A673 (cell line): ENCODE results near the gene CRB1. TPM values are rescaled to one million over a fixed set of nuclear protein-coding genes. Genes with fewer than 3 reads are reported as not detected.

Experiments used
- BruUV-seq: library from RNA; stranded (reverse); fragments of 400-500 nt; replicated peaks from 2 replicates; lab custom pipeline; 2021; lab: Mats Ljungman, UMichigan
- CTCF ChIA-PET: fragments of 300-600 bp; sonication (Branson Sonifier 250); formaldehyde crosslinking; loops from one replicate; lab custom pipeline; 2022; ENCODE audit warnings: antibody characterized with exemption; lab: Charles Lee
- POLR2A ChIA-PET: fragments of 300-600 bp; sonication (Branson Sonifier 250); formaldehyde crosslinking; loops from one replicate; lab custom pipeline; 2022; ENCODE audit warnings: antibody characterized with exemption; ENCODE audit not compliant: low non-redundant PET; lab: Charles Lee
- DNase-seq: peaks from one replicate; pipeline ENCODE4 v3.0.0-alpha.2; 2015; ENCODE audit warnings: low spot score
- H3K27ac ChIP-seq: fragments of 200-600 bp; sonication (generic); 2 replicates; pipeline ENCODE4 v1.5.1; 2016; ENCODE audit warnings: mixed run types, low read depth, mild to moderate bottlenecking, mixed read lengths, antibody characterized with exemption, low read length; ENCODE audit not compliant: poor library complexity, severe bottlenecking
- H3K27me3 ChIP-seq: fragments of 200-600 bp; sonication (generic); replicated peaks from 2 replicates; pipeline ENCODE4 v1.6.1; 2017; ENCODE audit warnings: mixed run types, low read depth, mild to moderate bottlenecking, mixed read lengths, antibody characterized with exemption, low read length; ENCODE audit not compliant: insufficient read depth, poor library complexity
- H3K36me3 ChIP-seq: fragments of 200-600 bp; sonication (generic); 2 replicates; pipeline ENCODE4 v1.6.1; 2016; ENCODE audit warnings: mixed run types, mild to moderate bottlenecking, mixed read lengths, antibody characterized with exemption, low read length; ENCODE audit not compliant: insufficient read depth, poor library complexity, severe bottlenecking
- H3K4me1 ChIP-seq: fragments of 200-600 bp; sonication (generic); 2 replicates; pipeline ENCODE4 v1.6.1; 2017; ENCODE audit warnings: mixed run types, mild to moderate bottlenecking, mixed read lengths, antibody characterized with exemption, low read length; ENCODE audit not compliant: insufficient read depth, poor library complexity, severe bottlenecking
- H3K4me3 ChIP-seq: fragments of 200-600 bp; sonication (generic); 2 replicates; pipeline ENCODE4 v1.5.1; 2016; ENCODE audit warnings: low read depth, mixed run types, mild to moderate bottlenecking, mixed read lengths, low read length; ENCODE audit not compliant: poor library complexity, severe bottlenecking
- H3K9me3 ChIP-seq: fragments of 200-600 bp; sonication (generic); 2 replicates; pipeline ENCODE4 v1.6.1; 2016; ENCODE audit warnings: mixed run types, low read depth, mild to moderate bottlenecking, mixed read lengths, antibody characterized with exemption, low read length; ENCODE audit not compliant: poor library complexity, severe bottlenecking
- CTCF ChIP-seq: fragments of 300-800, 200-600 bp; sonication (generic); conservative IDR thresholded peaks from 2 replicates; pipeline ENCODE4 v1.5.1; 2017; ENCODE audit warnings: low read depth, mild to moderate bottlenecking, antibody characterized with exemption, low read length, moderate library complexity, mixed read lengths
- EZH2 ChIP-seq: fragments of 200-600 bp; sonication (generic); IDR thresholded peaks from 2 replicates; pipeline ENCODE4 v1.6.1; 2017; ENCODE audit warnings: borderline replicate concordance, low read depth, mild to moderate bottlenecking, mixed read lengths, antibody characterized with exemption, low read length; ENCODE audit not compliant: poor library complexity, severe bottlenecking
- intact Hi-C: fragments of 100-400 bp; cut with micrococcal nuclease; formaldehyde crosslinking; loops from one replicate; pipeline ENCODE4 v1.10.0; 2022; ENCODE audit not compliant: unreplicated experiment
- total RNA-seq: library from RNA; stranded (reverse); gene quantifications from 2 replicates; pipeline ENCODE4 v1.2.3, GENCODE V29; 2021

CRB1 gene
- total RNA-seq, 1 experiment from 2014 or later, result not detected

- TF ChIP-seq CTCF (no peak), EZH2 (no peak)
- Histone ChIP-seq H3K27me3 (no peaks in the 10 kb centered on the region), H3K27ac (no peak overlapping the region), H3K36me3 (no peaks in the 10 kb centered on the region), H3K4me1 (no peaks in the 10 kb centered on the region), H3K4me3 (no peak overlapping the region), H3K9me3 (no peaks in the 10 kb centered on the region)
- CTCF ChIA-PET, result no interaction called here
- BruUV-seq, result no TSS peak
- no peak for DNase-seq
- POLR2A ChIA-PET, result no interaction called here
- intact Hi-C loops, result no loop called here
Measured at GRCh38 chr1:197367627-197368026, 99.6 kb downstream of the CRB1 start.

GRCh38 chr1:197374428-197374827 is 106.4 kb downstream of the CRB1 start:
- H3K27ac ChIP-seq, result no peak overlapping the region
- intact Hi-C loops, result no loop called here
- no peaks in the 10 kb centered on the region for H3K36me3 ChIP-seq
- CTCF ChIA-PET, result no interaction called here
- TF ChIP-seq EZH2 (no peak), CTCF (no peak)
- H3K27me3 ChIP-seq, result no peaks in the 10 kb centered on the region
- H3K9me3 ChIP-seq, result no peaks in the 10 kb centered on the region
- no peaks in the 10 kb centered on the region for H3K4me1 ChIP-seq
- BruUV-seq, result no TSS peak
- H3K4me3 ChIP-seq, result no peak overlapping the region
- POLR2A ChIA-PET, result no interaction called here
- DNase-seq, result no peak

GRCh38 chr1:197384471-197384870 is 116.4 kb downstream of the CRB1 start:
- H3K9me3 ChIP-seq, result no peaks in the 10 kb centered on the region
- POLR2A ChIA-PET, result no interaction called here

More at GRCh38 chr1:197384471-197384870, 116.4 kb downstream of the CRB1 start:
- H3K4me1 ChIP-seq, result no peaks in the 10 kb centered on the region
- CTCF ChIA-PET, result no interaction called here
- intact Hi-C loops, result no loop called here
- peaks cover 5% of the 10 kb centered on the region for H3K27me3 ChIP-seq
- H3K4me3 ChIP-seq, result no peak overlapping the region
- H3K27ac ChIP-seq, result no peak overlapping the region
- no peaks in the 10 kb centered on the region for H3K36me3 ChIP-seq
- TF ChIP-seq EZH2 (no peak), CTCF (no peak)
- DNase-seq, result no peak
- no TSS peak for BruUV-seq
